ENCODE measurements around the gene SRGAP3. TPM values are rescaled to one million over a fixed set of nuclear protein-coding genes. Genes with fewer than 3 reads are reported as not detected.

Gene SRGAP3
- total RNA-seq, 1 experiment from 2014 or later = 17.9 TPM

GRCh38 chr3:9151240-9151639, 98.2 kb downstream of the SRGAP3 start (continued):
- TF ChIP-seq ARID4B (CRISPR knock-in tag; IDR thresholded peaks at IDR 0.05; ENCODE audit: borderline replicate concordance) (no peak), TEAD4 (CRISPR knock-in tag; IDR thresholded peaks at IDR 0.05) (no peak), E2F5 (CRISPR knock-in tag; IDR thresholded peaks at IDR 0.05) (no peak), MXD4 (CRISPR knock-in tag; IDR thresholded peaks at IDR 0.05; ENCODE audit: borderline replicate concordance) (no peak), MYBL2 (CRISPR knock-in tag; IDR thresholded peaks at IDR 0.05) (no peak), ZNF671 (CRISPR knock-in tag; IDR thresholded peaks at IDR 0.05) (no peak), ZNF263 (CRISPR knock-in tag; IDR thresholded peaks at IDR 0.05; ENCODE audit: low read depth) (no peak)

- Mint-ChIP-seq H3K4me3 (no peak overlapping the region), H3K4me1 (peaks cover 8% of the 10 kb centered on the region), H3K36me3 (peaks cover 28% of the 10 kb centered on the region), H3K27ac (no peak overlapping the region), H3K9me3 (peaks cover 43% of the 10 kb centered on the region), H3K27me3 (ENCODE audit: low read depth) (peaks cover 11% of the 10 kb centered on the region)
- no peak for DNase-seq (ENCODE audit: low spot score)
- POLR2A ChIA-PET = interaction anchor here (0.6 kb wide), 1 partner anchor 161 kb away, joined by 3 read pairs; no protein-coding TSS in a partner anchor
- TF ChIP-seq ELF4 (CRISPR knock-in tag; IDR thresholded peaks at IDR 0.05; ENCODE audit: low read depth) = no peak
- TF ChIP-seq E2F5 (CRISPR knock-in tag; IDR thresholded peaks at IDR 0.05) = no peak
- TF ChIP-seq TCF7 (CRISPR knock-in tag; IDR thresholded peaks at IDR 0.05; ENCODE audit: low read depth) = no peak
- no peak for TF ChIP-seq PREB (CRISPR knock-in tag; IDR thresholded peaks at IDR 0.05; ENCODE audit: borderline replicate concordance)
- TF ChIP-seq SOX15 (CRISPR knock-in tag; IDR thresholded peaks at IDR 0.05) = no peak
- no peak for TF ChIP-seq SMAD4 (CRISPR knock-in tag; IDR thresholded peaks at IDR 0.05)
- TF ChIP-seq ARID4B (CRISPR knock-in tag; IDR thresholded peaks at IDR 0.05; ENCODE audit: borderline replicate concordance) = no peak
- no peak for TF ChIP-seq PRRX2 (CRISPR knock-in tag; IDR thresholded peaks at IDR 0.05)
- no peak for ATAC-seq
- CTCF ChIA-PET = no interaction called here
Measured at GRCh38 chr3:9149566-9149965, 99.9 kb downstream of the SRGAP3 start.

Measured in WTC11 (cell line).